GM18508 (cell line): Measurements from ENCODE around the gene RHPN2.
"Not testable (repeated sequence)": the region's sequence is repeated elsewhere in the genome, so short reads cannot be mapped to it uniquely, and the experiment has no call there.

Source experiments
- ATAC-seq: cut with Tn5 transposase; IDR thresholded peaks from one replicate; pipeline ENCODE4 v1.9.1; 2021; ENCODE audit warnings: moderate number of reproducible peaks; ENCODE audit not compliant: insufficient read depth, unreplicated experiment

Gene RHPN2

GRCh38 chr19:33067121-33067520 lies 2.4 kb upstream of the RHPN2 start:
- ATAC-seq: no peak

GRCh38 chr19:33066543-33066942 lies 1.9 kb upstream of the RHPN2 start:
- no peak for ATAC-seq

- no peak for ATAC-seq
Measured at GRCh38 chr19:33064458-33064791, 263 bp downstream of the RHPN2 start.

- ATAC-seq: no peak
Measured at GRCh38 chr19:33063753-33064457, 783 bp downstream of the RHPN2 start.

GRCh38 chr19:33063356-33063752 lies 1.3 kb downstream of the RHPN2 start:
- no peak for ATAC-seq

GRCh38 chr19:33062902-33063301 lies 1.8 kb downstream of the RHPN2 start:
- no peak for ATAC-seq

- ATAC-seq: no peak
Measured at GRCh38 chr19:33060586-33060985, 4.1 kb downstream of the RHPN2 start.

- ATAC-seq: no peak
Measured at GRCh38 chr19:33055718-33056117, 9.0 kb downstream of the RHPN2 start.

GRCh38 chr19:33054623-33055022 lies 10.1 kb downstream of the RHPN2 start:
- no peak for ATAC-seq

- ATAC-seq: no peak
Measured at GRCh38 chr19:33052352-33052972, 12.2 kb downstream of the RHPN2 start.

- no peak for ATAC-seq
Measured at GRCh38 chr19:33050110-33050509, 14.6 kb downstream of the RHPN2 start.

DNA sequence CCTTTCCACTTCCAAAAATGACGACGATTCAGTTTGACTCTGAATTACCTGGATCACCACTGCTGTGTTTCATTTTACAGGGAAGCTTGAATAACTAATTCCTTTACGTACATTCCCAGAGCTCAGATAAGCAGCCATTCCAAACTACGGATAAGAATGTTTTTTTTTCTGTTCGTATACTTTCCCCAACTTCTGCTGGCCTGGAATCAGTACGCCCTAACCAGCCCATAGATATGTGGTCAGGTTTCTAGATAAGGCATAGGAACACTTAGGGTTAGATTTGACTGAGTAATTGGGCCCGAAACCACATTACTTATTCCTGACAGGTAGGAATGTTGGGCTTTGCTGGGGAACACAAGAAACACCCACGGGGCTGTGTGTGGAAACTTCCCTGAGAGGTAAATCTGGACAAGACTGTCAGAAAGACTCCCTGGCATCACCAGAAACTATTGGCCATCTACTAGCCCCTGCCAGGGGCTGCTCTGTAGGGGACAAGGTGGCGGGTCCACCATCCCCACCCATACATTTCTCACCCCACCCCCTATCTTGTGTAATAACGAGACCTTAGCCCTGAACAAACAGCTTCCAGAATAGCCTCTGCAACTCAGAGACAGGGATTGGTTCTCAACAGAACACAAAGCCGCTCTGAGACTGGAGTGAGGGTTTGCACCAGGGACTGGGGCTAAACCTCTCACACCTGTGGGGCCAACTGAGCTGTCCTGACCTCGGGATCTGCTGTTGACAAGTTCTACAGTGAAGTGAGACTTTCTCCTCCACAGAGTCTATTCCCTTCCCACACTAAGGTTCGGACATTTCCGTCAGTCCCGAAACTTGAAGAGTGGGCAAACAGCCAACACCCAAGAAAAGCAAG lies 15.6 kb downstream of the RHPN2 start:
- ATAC-seq: no peak

GRCh38 chr19:33047422-33047821 lies 17.3 kb downstream of the RHPN2 start:
- no peak for ATAC-seq

- ATAC-seq: not testable (repeated sequence)
Measured at GRCh38 chr19:33041828-33042160, 22.9 kb downstream of the RHPN2 start.

GRCh38 chr19:33040994-33041827 lies 23.5 kb downstream of the RHPN2 start:
- ATAC-seq: no peak

DNA sequence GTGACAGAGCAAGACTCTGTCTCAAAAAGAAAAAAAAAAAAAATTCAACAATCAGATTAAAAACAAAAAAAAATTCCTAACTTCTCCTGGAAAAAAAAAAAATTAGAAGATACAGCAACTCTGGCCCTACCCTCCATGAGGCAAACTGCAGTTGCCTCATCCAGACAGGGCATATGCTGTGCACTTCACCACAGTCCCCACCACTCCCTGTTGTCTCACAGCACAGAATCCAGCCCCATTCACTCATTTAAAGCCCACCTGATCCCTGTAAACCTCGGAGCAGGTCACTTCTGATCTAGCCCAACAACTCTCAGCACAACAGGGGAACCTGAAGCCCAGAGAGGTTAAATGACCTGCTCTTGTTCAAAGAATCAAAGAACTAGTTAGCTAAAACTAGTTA lies 24.9 kb downstream of the RHPN2 start:
- no peak for ATAC-seq

DNA sequence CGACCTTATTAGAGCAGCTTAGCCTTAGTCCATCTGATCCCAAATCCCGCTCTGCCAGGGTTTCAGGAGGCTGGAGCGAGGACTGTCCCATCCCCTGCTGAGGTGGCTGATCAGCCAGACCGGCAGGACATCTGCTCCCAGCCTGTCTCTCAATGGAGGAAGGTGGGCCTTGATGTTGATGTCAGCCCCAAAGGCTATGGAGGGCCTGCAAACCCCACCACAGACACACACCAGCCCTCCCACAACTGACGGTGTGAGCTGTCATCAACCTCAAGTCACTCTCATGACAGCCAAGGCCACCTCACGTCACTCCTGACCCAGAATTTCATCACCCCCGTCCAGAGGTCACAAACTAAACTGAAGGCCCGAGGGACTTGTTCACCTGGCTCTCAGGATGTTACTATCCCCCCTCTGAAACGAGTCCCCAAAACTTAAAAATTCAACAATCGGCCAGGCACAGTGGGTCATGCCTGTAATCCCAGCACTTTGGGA lies 25.5 kb downstream of the RHPN2 start:
- ATAC-seq: no peak

DNA sequence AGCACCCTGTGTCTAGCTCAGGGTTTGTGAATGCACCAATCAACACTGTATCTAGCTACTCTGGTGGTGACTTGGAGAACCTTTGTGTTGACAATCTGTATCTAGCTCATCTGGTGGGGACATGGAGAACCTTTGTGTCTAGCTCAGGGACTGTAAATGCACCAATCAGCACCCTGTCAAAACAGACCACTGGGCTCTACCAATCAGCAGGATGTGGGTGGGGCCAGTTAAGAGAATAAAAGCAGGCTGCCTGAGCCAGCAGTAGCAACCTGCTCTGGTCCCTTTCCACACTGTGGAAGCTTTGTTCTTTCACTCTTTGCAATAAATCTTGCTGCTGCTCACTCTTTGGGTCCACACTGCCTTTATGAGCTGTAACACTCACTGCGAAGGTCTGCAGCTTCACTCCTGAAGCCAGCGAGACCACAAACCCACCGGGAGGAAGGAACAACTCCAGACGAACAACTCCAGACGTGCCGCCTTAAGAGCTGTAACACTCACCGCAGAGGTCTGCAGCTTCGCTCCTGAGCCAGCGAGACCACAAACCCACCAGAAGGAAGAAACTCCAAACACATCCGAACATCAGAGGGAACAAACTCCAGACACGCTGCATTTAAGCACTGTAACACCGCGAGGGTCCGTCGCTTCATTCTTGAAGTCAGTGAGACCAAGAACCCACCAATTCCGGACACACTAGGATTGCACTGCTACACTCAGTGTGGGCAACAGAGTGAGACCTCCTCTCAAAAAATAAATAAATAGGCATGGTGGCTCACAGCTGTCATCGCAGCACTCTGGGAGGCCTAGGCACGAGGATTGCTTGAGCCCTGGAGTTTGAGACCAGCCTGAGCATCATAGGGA lies 27.3 kb downstream of the RHPN2 start:
- not testable (repeated sequence) for ATAC-seq

- not testable (repeated sequence) for ATAC-seq
Measured at GRCh38 chr19:33036370-33037167, 28.1 kb downstream of the RHPN2 start.
